ENCODE results near the gene PPP2R2D.

The PPP2R2D gene

DNA sequence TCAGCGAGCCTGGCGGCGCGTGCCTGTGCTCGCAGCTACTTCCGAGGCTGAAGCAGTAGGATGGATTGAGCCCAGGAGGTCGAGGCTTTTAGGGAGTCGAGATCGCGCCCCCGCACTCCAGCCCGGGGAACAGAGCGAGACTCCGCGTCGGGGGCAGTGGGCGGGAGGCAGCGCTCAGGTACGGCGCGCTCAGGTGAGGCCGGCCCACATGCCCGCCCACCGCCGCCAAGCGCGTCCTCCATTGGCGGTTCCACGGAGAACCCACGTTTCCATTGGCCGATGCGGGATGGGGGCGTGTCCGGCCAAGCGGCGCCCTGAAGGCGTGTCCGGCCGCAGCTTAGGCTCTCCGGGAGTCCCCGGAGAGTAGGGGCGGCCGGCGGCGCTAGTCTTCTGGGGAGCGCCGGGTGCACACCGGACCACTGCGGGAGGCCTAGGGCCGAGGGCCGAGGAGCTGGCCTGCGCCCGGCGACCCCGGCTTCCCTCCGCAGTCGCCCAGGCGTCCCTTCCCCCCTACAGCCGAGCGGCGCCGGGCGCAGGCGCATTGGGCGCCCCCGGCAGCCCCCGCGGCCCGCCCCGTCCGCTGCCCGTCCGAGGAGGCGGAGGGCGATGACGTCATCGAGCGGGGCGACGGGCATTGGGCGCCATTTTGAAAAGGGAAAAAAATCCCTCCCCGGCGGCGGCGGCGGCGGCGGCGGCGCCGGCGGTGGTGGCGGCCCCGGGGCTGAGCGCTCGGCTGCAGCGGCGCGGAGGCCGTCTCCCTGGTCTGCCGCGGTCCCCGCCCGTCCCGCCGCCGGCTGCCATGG lies at the start of gene PPP2R2D:
Gene PPP2R2D, plus strand, starts transcription at position 659 of the 803 bp plus-strand sequence. Its CDS starts 141 bp downstream, at position 800.
- peak; percentile 79 for DNase-seq

DNA sequence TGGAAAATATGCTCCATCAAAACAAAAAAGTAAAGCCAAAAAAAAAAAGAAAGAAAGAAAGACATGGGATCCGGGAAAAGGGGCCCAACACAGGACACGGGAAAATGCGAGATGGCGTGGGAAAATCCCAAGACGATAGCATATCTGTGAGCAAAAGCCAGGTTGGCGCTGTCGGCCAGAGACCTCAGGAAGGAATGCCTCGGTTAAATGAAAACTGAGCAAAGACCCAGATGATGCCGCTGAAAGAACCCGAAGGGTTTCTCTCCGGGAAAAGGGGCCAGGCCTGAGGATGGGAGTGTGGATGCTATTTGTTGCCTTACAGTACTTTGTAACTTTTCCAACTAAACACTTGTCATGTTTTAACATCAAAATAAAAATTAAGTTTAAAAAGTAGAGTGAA lies 49.5 kb upstream of the PPP2R2D start:
- no peak for DNase-seq

GRCh38 chr10:131852176-131852822 lies 48.5 kb upstream of the PPP2R2D start:
- DNase-seq, result no peak

DNA sequence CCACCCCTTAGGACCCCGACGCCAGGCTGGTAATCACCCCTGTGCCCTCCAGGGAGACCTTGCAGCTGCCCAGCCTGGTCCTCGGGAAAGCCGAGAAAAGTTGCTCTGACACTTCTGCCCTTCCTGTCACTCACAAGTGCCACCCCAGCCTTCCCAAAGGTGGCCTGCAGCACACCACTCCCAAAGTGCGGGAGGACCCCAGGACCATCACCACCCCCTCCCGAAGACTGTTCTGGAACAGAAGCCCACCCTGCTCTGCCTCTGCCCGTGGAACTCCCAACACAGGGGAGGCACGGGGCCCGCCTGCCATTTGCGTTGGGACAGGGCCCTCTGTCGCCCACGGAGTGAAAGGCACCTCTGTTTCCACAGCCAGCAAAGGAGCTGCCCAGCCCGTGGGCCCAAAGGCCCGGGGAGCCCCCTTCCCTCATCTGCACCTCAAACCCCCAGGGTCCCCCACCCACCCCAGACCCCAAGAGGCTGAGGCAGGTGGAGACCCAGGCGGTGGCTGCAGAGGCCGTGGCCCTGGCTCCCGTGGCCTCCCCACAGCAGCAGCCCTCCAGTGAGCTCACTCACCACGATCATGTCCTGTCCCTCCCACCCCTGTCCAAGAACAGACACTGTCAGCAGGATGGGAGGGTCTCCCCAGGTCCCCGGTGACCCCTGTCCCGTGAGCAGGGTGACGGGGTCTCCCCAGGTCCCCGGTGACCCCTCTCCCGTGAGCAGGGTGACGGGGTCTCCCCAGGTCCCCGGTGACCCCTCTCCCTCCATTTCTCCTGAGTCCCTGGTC lies 47.8 kb upstream of the PPP2R2D start:
- DNase-seq, result no peak

DNA sequence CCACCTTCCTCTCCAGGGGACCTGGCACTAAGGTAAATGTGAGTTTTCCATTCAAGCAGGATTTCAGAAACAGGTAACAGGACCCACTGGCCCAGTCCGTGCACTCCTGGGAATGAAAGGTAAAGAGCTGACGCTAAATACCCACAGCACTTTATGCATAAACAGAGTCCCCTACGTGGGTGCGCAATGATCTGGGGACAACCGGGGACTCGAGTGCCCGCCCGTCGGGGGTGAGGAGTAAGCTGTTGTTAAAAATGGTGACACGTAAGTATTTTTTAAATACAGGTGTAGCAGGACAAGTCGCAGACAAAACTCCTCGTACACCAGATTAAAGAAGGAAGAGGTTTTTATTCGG lies 47.2 kb upstream of the PPP2R2D start:
- DNase-seq, result no peak

DNA sequence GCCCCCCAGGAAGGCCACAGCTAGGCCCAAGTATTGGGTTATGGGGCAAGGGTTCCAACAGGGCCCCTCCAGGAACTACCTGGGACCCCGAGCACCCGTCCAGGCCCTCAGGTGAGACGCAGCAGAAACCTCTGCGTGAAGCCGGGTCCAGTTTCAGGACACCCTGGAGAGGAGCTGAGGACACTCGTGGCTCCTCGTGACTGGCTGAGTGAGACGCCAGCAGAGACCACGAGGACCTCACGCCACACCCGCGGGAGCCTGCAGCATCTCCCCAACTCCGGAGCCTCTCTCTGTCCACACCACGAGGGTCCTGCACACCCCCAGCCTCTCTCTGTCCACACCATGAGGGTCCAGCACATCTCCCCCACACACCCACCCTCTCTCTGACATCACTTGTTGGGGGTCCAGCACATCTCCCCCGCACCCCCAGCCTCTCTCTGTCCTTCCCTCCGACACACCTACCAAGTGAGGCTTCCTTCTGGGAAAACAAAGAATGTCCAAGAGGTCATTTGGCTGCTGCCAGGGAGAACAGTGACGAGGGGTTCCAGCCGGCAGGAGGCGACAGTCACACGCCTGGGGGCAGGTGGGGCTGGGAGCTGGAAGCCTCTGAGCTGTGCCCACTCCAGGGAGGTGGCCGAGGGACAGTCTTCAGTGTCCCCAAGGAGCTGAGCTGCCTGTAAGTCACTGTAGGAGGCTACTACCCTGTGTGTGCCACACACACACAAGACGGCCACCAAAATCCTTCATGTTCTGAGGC lies 46.1 kb upstream of the PPP2R2D start:
- DNase-seq, result no peak

DNA sequence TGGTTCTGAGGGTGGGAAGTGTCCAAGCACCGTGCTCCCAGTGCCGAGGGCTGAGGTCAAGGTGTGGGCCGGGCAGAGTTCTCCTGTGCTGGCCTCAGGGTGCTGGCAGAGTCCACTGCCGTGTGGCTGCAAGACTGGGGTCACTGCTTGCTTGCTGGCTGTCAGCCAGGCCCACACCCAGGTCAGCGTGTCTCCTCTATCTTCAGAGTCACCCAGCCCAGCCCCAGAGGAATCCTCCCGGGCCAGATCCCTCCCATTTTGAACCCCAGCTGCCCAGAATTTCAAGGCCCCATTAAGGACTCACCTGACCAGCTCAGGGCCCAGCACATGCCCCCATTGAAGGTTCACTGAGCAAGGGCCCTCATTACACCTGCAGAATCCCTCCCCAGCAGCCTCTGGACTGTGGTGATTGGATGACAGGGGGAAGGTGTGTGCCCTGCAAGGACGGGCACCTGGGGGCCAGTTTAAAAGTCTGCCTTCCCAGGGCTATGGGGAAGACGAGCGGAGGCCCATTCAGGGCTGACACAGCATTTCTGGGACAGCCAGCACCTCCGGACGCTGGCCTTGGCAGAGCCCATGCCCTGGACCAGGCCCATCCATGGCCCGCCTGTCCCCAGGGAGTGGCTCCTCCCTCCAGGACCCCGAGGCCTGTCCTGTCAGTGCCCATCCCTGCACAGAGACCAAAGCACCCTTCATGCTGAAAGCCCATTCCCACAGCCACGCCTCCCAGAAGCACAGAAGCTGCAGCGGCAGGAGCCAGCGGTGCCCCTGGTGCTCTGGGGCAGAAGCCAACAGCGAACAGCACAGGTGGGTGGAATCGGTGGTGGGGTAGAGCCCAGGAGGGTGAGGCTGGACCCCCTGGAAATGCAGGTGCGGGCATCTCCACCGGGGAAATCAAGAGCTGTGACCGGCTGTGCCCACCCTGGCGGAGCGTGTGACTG lies 45.1 kb upstream of the PPP2R2D start:
- no peak for DNase-seq

DNA sequence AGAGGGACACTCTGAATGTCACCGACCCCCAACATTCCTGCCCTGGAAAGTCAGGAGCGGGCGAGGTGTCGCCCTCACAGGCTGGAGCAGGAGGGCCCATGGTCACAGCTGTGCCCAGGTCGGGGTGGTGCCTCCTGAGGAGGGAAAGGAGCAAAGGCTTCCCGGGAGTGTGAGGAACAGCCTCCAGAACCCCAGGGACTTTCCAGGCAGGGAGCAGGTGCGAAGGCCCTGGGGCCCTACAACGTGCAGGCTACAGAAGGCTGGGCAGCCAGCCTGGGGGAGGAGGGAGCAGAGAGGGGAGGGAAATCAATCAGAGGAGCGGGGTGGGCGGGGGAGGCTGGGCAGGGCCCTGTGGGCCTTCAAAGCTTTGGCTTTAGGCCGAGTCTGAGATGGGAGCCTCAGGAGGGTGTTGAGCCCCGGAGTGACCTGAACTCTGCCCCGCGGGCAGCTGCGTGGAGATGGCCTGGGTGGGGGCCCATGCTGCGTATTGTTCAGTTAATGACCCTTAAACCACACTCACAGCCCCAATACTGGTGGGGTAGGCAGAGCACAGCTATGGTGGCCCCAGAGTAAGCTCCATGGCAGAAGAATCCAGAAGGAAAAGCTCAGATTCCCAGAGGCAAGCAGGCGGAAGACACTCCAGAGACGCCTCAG lies 44.2 kb upstream of the PPP2R2D start:
- no peak for DNase-seq

DNA sequence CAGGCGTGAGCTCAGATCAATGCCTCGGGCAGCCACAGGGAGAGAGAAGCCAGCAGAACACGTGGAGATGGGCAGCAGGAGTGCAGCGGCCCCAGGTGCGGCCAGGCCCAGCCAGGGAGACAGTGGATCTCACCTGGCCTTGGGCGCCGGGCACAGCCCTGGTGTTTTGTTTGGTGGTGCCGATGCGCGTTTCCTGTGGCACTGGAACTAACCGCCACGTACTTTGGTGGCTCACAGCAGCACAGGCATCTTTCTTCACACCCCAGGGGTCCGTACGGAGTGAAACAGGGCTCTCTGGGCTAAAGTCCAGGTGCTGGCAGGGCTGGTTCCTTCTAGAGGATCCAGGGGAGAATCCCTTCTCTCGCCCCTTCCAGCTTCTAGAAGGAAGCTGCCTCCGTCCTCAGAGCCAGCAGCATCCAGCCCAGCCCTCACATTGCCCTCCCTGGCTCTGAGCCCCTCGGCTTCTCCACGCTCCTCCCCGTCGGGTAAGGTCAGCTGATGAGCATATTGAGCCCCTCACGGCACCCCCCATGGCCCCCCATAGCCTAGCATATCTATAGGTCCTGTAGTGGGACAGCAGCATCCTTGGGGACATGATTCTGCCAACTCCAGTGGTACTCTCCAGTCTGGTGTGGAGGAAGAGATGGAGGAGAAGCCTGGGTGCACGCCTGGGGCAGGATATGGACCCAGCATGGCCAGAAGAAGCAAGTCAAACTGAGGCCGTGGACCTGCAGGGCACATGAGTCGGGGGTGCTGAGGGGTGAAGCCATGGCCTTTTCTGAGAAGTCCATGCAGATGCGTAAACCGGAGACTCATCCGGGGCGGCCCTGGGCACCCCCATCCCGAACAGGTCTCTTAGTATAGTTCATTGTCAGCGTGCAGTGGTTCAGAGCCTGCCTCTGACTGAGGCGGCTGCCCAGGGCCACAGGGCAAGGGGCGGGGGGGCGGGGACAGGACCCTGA lies 43.4 kb upstream of the PPP2R2D start:
- DNase-seq, result no peak

GRCh38 chr10:131858118-131858515 lies 42.7 kb upstream of the PPP2R2D start:
- no peak for DNase-seq

DNA sequence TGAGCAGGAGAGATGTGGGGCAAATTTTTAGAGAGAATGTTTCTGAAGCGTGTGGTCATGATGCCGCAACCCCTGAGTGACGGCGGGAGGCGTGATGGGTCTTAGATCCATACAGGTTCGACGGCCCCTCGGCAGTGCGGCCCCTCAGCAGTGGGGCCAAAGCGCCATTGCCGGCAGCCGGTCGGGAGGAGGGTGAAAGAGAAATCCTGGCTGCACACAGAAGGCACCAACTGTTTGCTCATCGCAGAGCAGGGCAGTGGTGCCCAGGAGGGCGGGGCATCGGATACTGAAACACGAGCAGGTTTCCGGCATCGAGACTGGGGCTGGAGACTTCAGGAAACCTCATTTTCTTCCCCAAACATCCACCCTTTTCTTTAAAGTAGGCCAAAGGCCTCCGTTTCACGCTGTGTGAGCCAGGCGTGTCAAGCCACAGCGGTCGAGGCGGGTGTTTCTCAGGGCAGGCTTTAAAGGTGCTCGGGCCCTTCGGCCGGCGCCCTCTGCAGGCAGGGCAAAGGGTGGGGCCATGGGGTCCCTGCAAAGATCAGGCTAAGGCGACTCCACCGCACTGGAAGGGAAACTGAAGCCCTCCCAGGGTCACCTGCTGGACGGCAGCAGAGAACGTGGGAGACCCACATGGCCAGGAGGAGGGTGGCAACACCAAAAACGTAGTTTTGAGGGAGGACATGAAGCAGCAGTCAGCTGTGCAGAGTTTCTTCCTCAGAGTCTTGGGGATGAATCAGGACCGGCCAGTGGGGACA lies 42.0 kb upstream of the PPP2R2D start:
- no peak for DNase-seq

GRCh38 chr10:131859341-131860020 lies 41.3 kb upstream of the PPP2R2D start:
- no peak for DNase-seq

- DNase-seq, result no peak
These were observed 40.5 kb upstream of the PPP2R2D start for GRCh38 chr10:131860311-131860710.

DNA sequence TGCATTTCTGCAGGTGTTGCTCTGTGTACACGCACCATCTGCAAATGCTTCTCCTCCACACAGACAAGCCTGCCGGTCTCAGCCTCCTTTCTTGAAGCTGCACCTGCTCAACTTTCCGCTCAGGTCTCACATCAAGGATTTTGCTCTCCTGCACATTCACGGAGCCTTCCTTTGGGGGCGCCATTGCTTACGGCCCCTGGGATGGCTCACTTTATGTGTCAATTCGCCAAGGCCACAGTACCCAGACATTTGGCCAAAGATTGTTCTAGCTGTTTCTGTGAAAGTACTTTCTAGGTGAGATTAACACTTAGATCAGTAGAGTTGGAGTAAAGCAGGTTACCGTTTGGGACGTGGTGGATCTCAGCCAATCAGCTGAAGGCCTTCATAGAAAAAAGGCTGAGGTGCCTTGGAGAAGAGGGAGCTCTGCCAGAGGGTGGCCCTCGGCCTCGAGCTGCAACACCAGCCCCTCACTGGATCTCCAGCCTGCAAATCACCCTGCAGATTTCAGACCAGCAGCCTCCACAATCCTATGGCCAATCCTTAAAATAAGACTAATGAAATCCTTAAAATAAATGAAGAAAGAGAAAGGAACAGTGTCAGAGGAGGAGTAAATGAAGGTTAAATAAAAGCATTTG lies 39.9 kb upstream of the PPP2R2D start:
- DNase-seq, result no peak

- no peak for DNase-seq
These were observed 38.3 kb upstream of the PPP2R2D start for GRCh38 chr10:131862548-131862947.

GRCh38 chr10:131865223-131865917 lies 35.4 kb upstream of the PPP2R2D start:
- no peak for DNase-seq

DNA sequence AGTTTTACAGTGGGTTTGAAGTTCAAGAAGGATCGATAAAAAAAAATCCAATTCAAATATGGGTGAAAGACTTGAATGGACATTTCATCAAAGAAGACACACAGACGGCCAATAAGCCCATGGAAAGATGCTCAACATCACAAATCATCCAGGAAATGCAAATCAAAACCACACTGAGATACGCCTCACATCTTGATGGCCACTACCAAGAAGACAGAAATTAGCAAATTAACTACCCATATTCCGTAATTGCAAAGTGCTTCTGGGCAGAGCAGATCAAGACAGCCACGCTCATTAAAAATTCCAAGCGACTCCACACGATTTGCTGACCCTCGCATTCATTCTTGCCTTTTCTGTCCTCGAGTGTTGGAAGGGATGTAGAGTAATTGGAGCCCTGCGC lies 34.1 kb upstream of the PPP2R2D start:
- no peak for DNase-seq

DNA sequence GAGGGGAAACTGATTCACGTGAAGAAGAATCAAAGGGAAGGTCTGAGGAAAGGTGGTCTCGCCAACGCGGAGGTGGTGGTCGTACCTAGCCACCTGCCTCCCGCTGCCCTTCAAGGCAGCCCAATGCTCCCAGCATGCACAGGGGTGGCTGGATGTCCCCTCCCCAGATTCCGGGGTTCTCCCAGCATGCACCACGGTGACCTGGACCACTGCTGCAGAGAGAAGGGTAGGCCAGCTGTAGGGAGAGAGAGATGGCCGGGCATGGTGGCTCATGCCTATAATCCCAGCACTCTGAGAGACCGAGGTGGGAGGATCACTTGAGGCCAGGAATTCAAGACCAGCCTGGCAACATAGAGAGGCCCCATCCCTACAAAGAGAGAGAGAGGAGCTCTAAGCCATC lies 32.4 kb upstream of the PPP2R2D start:
- DNase-seq, result no peak

Data from COR-L47 (cell line).